HG03575 (cell line): Measurements from ENCODE around the gene ITK.

Source experiments
- ATAC-seq: cut with Tn5 transposase; IDR thresholded peaks from one replicate; pipeline ENCODE4 v1.9.1; 2021; ENCODE audit not compliant: unreplicated experiment, insufficient number of reproducible peaks, low FRiP score; ENCODE audit errors: extremely low read depth

Gene ITK

DNA sequence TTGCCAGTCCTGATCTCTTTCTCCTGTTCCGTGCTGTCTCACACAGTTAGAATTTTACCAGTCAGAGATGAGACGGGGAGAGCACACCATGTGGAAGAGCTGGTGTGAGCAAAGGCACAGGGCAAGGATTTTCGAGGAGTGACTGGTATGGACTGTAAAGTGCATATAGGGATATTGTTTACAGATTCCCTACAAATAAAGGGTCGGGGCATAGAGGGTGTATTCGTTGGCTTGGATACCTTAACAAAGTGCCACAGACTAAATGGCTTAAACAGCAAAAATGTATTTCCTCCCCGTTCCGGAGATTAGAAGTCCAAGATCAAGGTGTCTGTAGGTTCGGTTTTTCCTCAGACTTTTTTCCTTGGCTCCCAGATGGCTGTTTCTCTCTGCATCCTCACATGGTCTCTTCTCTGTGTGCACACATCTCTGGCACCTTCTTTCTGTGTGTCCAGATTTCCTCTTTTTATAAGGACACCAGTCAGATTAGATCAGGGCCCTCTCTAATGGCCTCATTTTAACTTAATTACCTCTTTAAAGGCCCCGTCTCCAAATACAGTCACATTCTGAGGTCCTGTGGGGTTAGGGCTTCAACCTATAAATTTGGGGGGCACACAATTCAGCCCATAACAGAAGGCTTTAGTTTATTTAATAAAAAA lies 108.7 kb downstream of the ITK start:
- no peak for ATAC-seq

DNA sequence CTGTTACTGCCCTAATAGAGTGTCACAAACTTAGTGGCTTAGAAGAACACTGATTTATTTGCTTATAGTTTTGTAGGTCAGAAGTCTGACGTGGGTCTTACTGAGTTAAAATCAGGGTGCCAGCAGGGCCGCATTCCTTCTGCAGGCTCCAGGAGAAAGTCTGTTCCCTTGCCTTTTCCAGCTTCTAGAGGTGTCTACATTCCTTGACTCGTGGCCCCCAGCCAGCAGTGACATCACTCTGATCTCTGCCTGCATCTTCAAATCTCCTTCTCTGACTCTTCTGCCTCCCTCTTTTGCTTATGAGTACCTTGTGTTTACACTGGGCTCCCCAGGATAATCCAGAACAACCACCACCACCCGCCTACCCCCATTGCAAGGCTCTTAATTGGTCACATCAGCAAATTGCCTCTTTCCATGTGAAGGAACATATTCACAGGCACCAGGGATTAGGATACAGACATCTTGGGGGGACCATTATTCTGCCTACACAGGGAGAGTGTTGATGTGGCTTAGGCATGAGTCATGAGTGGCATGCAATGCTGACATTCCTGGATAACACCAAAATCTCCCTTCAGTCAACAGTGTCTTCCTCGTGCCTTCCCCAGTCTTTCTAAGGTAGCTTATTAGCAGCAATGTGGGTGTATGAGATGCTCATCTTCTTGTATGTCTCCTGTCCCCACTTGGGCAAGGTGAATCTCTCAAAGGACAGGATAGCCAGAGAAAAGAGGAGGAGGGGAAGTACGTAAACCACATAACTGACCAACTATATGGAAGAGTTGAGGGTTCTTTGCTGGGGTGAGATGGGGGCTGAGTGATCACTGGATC lies 109.7 kb downstream of the ITK start:
- no peak for ATAC-seq

DNA sequence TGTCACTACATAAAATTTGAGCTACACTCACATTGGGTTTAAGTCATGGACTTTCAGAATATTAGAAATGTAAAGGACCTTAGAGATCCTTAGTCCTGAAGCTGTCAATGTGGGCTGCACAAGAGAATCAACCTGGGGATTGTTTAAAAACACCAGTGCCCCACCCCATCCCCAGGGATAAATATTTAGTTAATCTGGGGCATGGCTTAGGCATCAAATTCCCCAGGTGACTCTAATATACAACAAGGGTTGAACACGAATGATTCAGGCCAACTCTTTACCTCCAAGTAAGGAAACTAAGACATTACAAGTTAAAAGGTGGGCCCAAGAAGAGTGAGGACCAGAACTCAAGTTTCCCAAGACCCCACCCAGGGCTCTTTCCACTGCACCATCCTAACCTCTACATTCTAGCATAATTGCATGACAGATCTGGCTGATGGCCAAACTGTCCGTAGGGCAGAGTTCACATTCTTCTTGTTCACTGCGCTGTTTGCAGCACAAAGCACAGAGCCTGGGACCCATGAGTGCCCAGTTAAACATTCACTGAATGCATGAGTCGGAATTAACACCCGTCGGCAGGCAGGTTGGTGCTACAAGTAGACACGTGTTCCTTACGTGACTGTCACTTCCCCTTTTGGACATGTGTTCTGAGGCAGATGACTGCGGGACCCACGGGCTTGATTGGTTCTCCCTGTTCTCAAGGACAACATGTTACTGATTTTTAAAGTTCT lies 110.5 kb downstream of the ITK start:
- peak; percentile 60 for ATAC-seq

- no peak for ATAC-seq
These were observed 112.0 kb downstream of the ITK start for GRCh38 chr5:157292599-157292998.

- ATAC-seq = no peak
These were observed 113.9 kb downstream of the ITK start for GRCh38 chr5:157294407-157295091.

- ATAC-seq = no peak
These were observed 114.6 kb downstream of the ITK start for GRCh38 chr5:157295247-157295646.

- no peak for ATAC-seq
These were observed 119.9 kb downstream of the ITK start for GRCh38 chr5:157300564-157300963.

- no peak for ATAC-seq
These were observed 120.4 kb downstream of the ITK start for GRCh38 chr5:157301066-157301465.

GRCh38 chr5:157303023-157303422 lies 122.4 kb downstream of the ITK start:
- no peak for ATAC-seq

DNA sequence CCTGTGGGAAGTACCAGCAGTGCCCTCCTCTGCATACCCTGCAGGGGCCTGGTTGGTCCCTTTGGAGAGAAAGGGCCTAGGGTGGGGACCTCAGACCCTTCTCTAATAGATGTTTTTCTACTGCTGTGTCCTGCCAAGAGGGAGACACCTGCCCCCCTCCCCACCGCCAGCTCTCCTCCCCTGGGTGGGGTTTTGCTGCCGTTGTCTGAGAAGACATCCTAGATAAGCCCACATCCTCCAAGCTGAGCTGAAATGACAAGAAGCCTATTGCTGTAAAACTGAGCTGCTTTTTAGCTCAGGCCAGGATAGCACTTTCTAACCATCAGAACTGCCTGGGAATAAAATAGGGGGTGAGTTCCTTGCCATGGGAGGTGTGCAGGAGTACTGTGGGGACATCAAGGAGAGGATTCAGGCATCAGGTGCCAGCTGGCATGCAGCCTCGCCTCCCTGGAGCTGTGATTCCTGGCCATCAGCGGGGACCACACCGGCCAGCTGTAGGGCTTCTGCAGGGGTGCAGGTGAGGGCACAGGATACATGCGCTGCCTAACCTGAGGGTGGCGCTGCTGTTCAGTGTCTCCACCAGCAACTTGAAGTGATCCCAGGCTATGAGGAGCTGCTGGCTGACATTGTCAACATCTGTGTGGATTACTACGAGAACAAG lies 123.2 kb downstream of the ITK start:
- no peak for ATAC-seq
